Middle frontal gyrus (tissue), 1 donor: ENCODE data around the gene PALLD.

ENCODE experiments used
- DNase-seq: peaks from one replicate; pipeline ENCODE4 v3.0.0-alpha.2; 2015; ENCODE audit warnings: low spot score; ENCODE audit errors: extremely low spot score

The PALLD gene

GRCh38 chr4:168868044-168868781, 371.4 kb downstream of the PALLD start:
- peak; percentile 38 for DNase-seq

- no peak for DNase-seq
Observed at GRCh38 chr4:168868802-168869201, 371.9 kb downstream of the PALLD start.

GRCh38 chr4:168870004-168870403, 373.2 kb downstream of the PALLD start:
- no peak for DNase-seq

- no peak for DNase-seq
Observed at GRCh38 chr4:168871632-168872031, 374.8 kb downstream of the PALLD start.

GRCh38 chr4:168874083-168874482, 377.2 kb downstream of the PALLD start:
- DNase-seq: no peak

GRCh38 chr4:168876106-168876505, 379.3 kb downstream of the PALLD start:
- DNase-seq: no peak

- DNase-seq: no peak
Observed at GRCh38 chr4:168877511-168878491, 380.9 kb downstream of the PALLD start.

GRCh38 chr4:168878623-168879022, 381.8 kb downstream of the PALLD start:
- no peak for DNase-seq

- DNase-seq: no peak
Observed at GRCh38 chr4:168879188-168879587, 382.3 kb downstream of the PALLD start.

- DNase-seq: no peak
Observed at GRCh38 chr4:168880072-168880675, 383.3 kb downstream of the PALLD start.

GRCh38 chr4:168880811-168881595, 384.2 kb downstream of the PALLD start:
- no peak for DNase-seq

- DNase-seq: no peak
Observed at GRCh38 chr4:168881781-168882420, 385.0 kb downstream of the PALLD start.

- DNase-seq: no peak
Observed at GRCh38 chr4:168882650-168883233, 385.9 kb downstream of the PALLD start.

- DNase-seq: no peak
Observed at GRCh38 chr4:168883513-168883912, 386.7 kb downstream of the PALLD start.

- DNase-seq: no peak
Observed at GRCh38 chr4:168884251-168885124, 387.6 kb downstream of the PALLD start.

- DNase-seq: no peak
Observed at GRCh38 chr4:168885400-168885799, 388.5 kb downstream of the PALLD start.

- DNase-seq: no peak
Observed at GRCh38 chr4:168886351-168886750, 389.5 kb downstream of the PALLD start.

GRCh38 chr4:168887809-168888208, 391.0 kb downstream of the PALLD start:
- no peak for DNase-seq

- DNase-seq: no peak
Observed at GRCh38 chr4:168888715-168889215, 391.9 kb downstream of the PALLD start.
